GM19035 (cell line): ENCODE data around the gene S100A12.

Experiments used
- ATAC-seq: cut with Tn5 transposase; IDR thresholded peaks from one replicate; pipeline ENCODE4 v1.9.1; 2021; ENCODE audit not compliant: unreplicated experiment

The S100A12 gene

DNA sequence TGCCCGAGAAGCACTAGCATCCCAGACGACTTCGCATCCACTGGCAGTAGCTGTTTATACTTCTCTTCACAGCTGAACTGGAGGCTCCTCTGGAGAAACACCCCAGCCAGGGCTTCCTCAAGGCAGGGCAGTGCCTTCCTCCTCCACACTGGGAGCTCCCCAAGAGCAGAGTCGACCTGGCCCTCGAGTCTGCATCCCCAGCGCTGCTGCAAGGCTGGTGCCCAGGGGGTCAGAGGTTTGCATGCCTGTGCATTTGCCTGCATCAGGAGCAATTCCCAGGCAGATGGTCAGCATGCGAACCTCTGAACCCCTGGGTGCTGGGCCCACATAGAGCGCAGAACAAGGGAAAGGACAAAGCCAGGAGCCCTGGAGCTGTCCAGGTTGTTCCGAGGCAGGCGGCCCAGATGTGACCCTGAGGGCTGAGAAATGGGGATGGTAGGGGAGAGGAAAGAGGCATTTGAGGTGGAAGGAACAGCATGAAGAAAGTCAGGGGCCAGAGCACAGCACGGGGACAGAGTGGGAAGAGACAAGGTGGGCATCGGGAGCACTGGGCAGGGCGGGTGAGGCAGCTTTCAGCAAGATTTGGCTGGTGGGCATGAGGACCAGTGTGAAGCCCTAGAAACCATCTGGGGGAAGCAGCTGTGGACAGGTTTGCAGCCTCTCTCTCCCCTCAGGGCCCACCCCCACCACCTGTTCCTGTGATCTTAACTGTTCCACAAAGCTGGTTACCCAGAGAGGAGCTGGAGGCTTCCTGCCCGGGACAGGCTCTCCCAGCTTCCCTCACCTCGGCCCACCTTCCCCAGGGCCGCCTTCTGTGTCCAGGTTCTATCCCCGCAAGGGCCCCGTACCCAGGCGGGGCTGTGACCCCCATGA, 21.9 kb upstream of the S100A12 start:
- ATAC-seq, result no peak

GRCh38 chr1:153396461-153396860, 21.0 kb upstream of the S100A12 start:
- ATAC-seq, result no peak

GRCh38 chr1:153395776-153396175, 20.4 kb upstream of the S100A12 start:
- no peak for ATAC-seq

GRCh38 chr1:153395136-153395685, 19.8 kb upstream of the S100A12 start:
- no peak for ATAC-seq

- ATAC-seq, result no peak
These were observed 19.0 kb upstream of the S100A12 start for GRCh38 chr1:153394391-153394790.

- ATAC-seq, result no peak
These were observed 18.5 kb upstream of the S100A12 start for GRCh38 chr1:153393926-153394325.

- no peak for ATAC-seq
These were observed 17.4 kb upstream of the S100A12 start for GRCh38 chr1:153392822-153393221.

DNA sequence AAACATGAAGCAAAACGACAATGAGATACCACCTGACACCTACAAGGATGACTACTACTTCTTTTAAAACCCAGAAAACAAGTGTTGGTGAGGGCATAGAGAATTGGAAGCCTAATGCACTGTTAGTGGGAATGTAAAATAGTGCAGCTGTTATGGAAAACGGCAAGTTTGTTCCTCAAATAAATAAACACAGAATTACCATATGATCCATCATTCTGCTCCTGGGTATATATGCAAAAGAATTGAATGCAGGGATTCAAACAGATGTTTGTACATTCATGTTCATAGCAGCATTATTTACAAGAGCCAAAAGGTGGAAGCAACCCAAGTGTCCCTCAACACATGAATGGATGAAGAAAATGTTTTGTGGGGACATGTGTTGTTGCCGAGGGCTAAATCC, 16.8 kb upstream of the S100A12 start:
- no peak for ATAC-seq

- no peak for ATAC-seq
These were observed 15.7 kb upstream of the S100A12 start, which contains the start of gene S100A8 for GRCh38 chr1:153390938-153391710. Gene S100A8 (minus strand): TSS chr1:153391073. CDS start chr1:153390535, 538 bp downstream.

GRCh38 chr1:153389973-153390879, 14.8 kb upstream of the S100A12 start:
- no peak for ATAC-seq

DNA sequence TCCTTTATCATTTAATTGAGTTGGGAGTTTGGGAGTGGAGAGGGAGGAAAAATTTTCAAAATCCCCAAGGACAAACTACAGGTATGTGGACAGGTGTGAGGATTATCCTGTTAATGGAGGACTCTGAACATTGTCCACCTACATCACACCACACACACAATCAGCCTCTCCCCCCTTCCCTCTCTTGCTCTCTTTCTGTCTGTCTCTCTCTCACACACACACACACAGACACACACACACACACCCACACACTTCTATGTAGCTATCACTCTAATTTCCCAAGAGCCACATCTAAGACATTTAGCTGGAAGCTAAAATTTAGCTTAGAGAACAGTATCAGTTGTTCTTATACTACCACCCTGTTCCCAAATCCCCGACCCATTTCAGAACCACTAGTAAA, 14.0 kb upstream of the S100A12 start:
- ATAC-seq, result no peak

DNA sequence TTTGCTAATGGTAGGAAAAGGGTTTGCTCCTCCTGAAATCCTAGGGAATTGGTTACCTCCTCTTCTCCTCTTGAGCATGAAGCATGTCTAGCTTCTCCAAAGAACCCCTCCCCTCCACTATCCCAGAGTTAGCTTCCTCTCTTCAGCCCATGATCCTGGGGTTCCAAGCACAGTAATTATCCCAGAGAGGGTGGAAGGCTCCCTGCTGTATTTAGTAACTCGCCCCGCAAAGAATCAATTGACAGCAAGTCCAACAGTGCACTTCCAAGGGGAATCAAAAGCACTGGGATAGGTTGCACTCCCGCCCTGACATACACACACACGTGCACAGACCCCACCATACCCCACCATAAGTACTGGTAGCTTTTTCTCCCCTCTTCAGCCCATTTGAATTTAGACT, 12.4 kb upstream of the S100A12 start:
- ATAC-seq, result no peak

GRCh38 chr1:153387001-153387400, 11.6 kb upstream of the S100A12 start:
- ATAC-seq, result no peak

DNA sequence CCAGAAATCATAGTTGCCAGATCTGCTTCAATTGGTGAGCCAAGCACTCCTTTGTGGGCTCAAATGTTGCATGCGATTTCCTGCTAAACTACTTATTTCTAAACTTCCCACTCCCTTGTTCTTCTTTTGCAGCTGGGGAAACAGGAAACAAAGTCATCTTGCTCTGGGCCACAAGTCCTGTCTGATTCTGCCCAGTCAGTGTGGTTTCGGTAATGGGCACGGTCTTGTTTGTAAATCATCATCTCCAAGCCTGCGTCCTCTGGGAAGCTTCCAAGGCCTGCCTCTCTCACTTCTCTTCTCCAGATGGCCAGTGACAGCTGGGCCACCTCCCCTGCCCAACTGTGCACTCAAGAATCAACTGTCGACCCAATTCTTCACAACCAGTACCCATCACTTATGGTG, 11.1 kb upstream of the S100A12 start:
- no peak for ATAC-seq

DNA sequence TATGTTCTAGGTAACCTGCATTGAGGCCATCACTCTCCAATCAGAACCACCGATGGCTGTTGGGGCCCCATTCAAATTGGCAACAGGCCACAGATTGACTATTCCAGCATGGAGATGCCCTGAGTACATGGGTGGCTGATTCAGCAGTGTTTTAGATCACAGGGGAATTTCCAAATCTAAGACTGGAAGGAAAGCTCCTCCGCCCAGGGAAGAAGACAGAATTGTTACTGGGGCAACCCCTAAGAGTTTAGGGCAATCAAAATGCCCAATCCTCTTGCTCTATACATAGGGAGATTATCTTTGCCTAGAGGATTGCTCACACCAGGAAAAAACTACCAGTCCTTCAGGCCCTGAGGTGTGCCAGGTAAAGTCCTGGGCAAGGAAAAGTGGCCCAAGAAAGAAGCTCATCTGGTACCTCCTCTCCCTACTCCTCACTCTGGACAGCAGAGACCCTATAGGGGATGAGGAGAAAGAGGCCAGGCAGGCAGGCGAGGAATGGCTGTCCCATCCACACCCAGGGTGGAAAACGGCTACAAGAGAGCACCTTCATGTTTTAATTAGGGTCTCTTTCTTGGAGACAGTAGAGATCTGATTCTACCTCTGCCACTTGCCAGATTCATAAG, 9.6 kb upstream of the S100A12 start:
- ATAC-seq, result no peak

DNA sequence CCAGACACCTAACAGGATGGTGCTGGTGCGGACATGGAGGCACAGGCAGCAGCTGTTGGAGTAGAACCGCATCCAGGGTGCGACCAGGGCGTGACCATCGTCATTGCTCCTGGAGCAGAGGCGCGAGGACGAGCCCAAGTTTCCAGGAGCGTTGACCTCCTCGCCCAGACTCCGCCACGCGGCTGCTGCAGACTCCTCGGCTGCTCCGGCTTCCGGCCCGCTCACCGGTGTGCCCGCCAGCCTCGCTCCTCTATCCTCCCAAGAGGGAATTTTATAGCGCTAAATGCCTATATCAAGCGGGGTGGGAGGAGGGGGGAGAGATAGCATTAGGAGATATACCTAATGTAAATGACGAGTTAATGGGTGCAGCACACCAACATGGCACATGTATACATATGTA, 5.3 kb upstream of the S100A12 start:
- ATAC-seq, result no peak

GRCh38 chr1:153379591-153379990, 4.2 kb upstream of the S100A12 start:
- no peak for ATAC-seq

DNA sequence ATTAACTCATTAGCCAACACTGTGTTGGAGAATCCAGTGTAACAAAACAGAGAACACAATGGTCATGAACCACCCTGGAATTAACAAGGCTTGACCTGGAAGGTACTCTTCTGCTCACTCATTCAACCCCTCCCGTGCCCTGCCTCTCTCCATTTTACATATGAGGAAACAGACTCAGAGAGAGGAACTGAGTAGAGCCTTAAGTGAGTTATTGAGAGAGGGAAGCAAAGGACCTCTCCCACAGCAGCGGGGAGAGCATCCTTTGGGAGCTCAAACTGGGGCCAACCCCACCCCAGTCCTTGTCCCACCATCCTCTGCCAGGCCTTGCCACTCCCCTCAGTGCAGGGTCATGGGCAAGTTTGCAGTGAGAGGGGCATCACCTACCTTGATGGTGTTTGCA, 1.4 kb downstream of the S100A12 start:
- no peak for ATAC-seq

GRCh38 chr1:153372571-153372970, 2.9 kb downstream of the S100A12 start:
- no peak for ATAC-seq

GRCh38 chr1:153371231-153371630, 4.2 kb downstream of the S100A12 start:
- ATAC-seq, result no peak
